IMR-90 (cell line): Measurements from ENCODE around the gene KIAA0319L. TPM values are rescaled to one million over a fixed set of nuclear protein-coding genes. Genes with fewer than 3 reads are reported as not detected.

Source experiments
- ATAC-seq: fragments of 200-7000 bp; cut with Tn5 transposase; 2 replicates; pipeline ENCODE4 v1.9.1; 2020; ENCODE audit warnings: low read depth, mild to moderate bottlenecking, moderate library complexity
- BruUV-seq: library from RNA; stranded (reverse); fragments of 400-500 nt; replicated peaks from 2 replicates; lab custom pipeline; 2021; lab: Mats Ljungman, UMichigan
- CTCF ChIA-PET: fragments of 300-600 bp; formaldehyde crosslinking; extraction: SDS; loops from one replicate; lab custom pipeline; 2021; ENCODE audit warnings: antibody characterized with exemption; lab: Yijun Ruan, JAX
- POLR2A ChIA-PET: fragments of 300-600 bp; sonication (Branson Sonifier 250); formaldehyde crosslinking; loops from one replicate; lab custom pipeline; 2022; ENCODE audit warnings: antibody characterized with exemption; ENCODE audit not compliant: unreplicated experiment; lab: Charles Lee
- DNase-seq: peaks from one replicate; pipeline ENCODE4 v3.0.0; 2013
- H2AFZ ChIP-seq: replicated peaks from 2 replicates; pipeline ENCODE3; 2013; ENCODE audit warnings: low read length, mild to moderate bottlenecking; ENCODE audit not compliant: poor library complexity
- H2AK5ac ChIP-seq: 2 replicates; pipeline ENCODE4 v1.6.1; 2013; ENCODE audit warnings: low read depth, low read length, inconsistent platforms
- H2AK9ac ChIP-seq: replicated peaks from 2 replicates; pipeline ENCODE3; 2013; ENCODE audit warnings: mild to moderate bottlenecking, low read depth, low read length, moderate library complexity; ENCODE audit not compliant: poor library complexity
- H2BK120ac ChIP-seq: 2 replicates; pipeline ENCODE4 v1.6.1; 2013; ENCODE audit warnings: low read depth, low read length, inconsistent platforms
- H2BK15ac ChIP-seq: 3 replicates; pipeline ENCODE4 v1.6.1; 2013; ENCODE audit warnings: low read depth, low read length, inconsistent platforms
- H2BK20ac ChIP-seq: 2 replicates; pipeline ENCODE4 v1.6.1; 2013; ENCODE audit warnings: low read depth, mild to moderate bottlenecking, inconsistent platforms, low read length, moderate library complexity
- H2BK5ac ChIP-seq: 2 replicates; pipeline ENCODE4 v1.6.1; 2013; ENCODE audit warnings: mild to moderate bottlenecking, low read depth, low read length, inconsistent platforms; ENCODE audit not compliant: poor library complexity, severe bottlenecking
- H3K14ac ChIP-seq: replicated peaks from 2 replicates; pipeline ENCODE4 v1.6.1; 2013; ENCODE audit warnings: low read depth, low read length, inconsistent platforms
- H3K18ac ChIP-seq: 2 replicates; pipeline ENCODE4 v1.6.1; 2013; ENCODE audit warnings: low read depth, low read length, control low read depth
- H3K23ac ChIP-seq: 2 replicates; pipeline ENCODE4 v1.6.1; 2013; ENCODE audit warnings: low read depth, low read length, inconsistent platforms
- H3K27ac ChIP-seq: 2 replicates; pipeline ENCODE4 v1.5.1; 2013; ENCODE audit warnings: mild to moderate bottlenecking, control low read depth, low read length; ENCODE audit not compliant: insufficient read depth
- H3K27me3 ChIP-seq: 2 replicates; pipeline ENCODE4 v1.6.1; 2013; ENCODE audit warnings: low read length; ENCODE audit not compliant: control insufficient read depth, insufficient read depth
- H3K36me3 ChIP-seq: 2 replicates; pipeline ENCODE4 v1.6.1; 2013; ENCODE audit warnings: low read length, mixed read lengths; ENCODE audit not compliant: control insufficient read depth, insufficient read depth
- H3K4ac ChIP-seq: 2 replicates; pipeline ENCODE4 v1.6.1; 2013; ENCODE audit warnings: low read depth, low read length, inconsistent platforms
- H3K4me1 ChIP-seq: 2 replicates; pipeline ENCODE4 v1.6.1; 2013; ENCODE audit warnings: low read length, mixed read lengths; ENCODE audit not compliant: control insufficient read depth, insufficient read depth
- H3K4me2 ChIP-seq: 2 replicates; pipeline ENCODE4 v1.6.1; 2013; ENCODE audit warnings: low read depth, mild to moderate bottlenecking, control low read depth, low read length, moderate library complexity
- H3K4me3 ChIP-seq: 2 replicates; pipeline ENCODE4 v1.5.1; 2013; ENCODE audit warnings: low read depth, mild to moderate bottlenecking, control low read depth, low read length, moderate library complexity; ENCODE audit not compliant: insufficient read depth
- H3K56ac ChIP-seq: 2 replicates; pipeline ENCODE4 v1.6.1; 2013; ENCODE audit warnings: low read length, inconsistent platforms; ENCODE audit not compliant: insufficient read depth; ENCODE audit errors: extremely low read depth
- H3K79me1 ChIP-seq, 2 experiments: 2 replicates each; pipeline ENCODE4 v1.6.1; 2013; ENCODE audit warnings: low read length in 2 of 2, inconsistent platforms in 1 of 2, low read depth in 1 of 2
- H3K9ac ChIP-seq: 2 replicates; pipeline ENCODE4 v1.6.1; 2013; ENCODE audit warnings: low read depth, low read length, control low read depth
- H3K9me1 ChIP-seq: 2 replicates; pipeline ENCODE4 v1.6.1; 2013; ENCODE audit warnings: low read length, inconsistent platforms; ENCODE audit not compliant: insufficient read depth
- H3K9me3 ChIP-seq: 2 replicates; pipeline ENCODE4 v1.6.1; 2013; ENCODE audit warnings: low read length; ENCODE audit not compliant: control insufficient read depth, insufficient read depth
- H4K20me1 ChIP-seq: 2 replicates; pipeline ENCODE4 v1.6.1; 2013; ENCODE audit warnings: low read length, inconsistent platforms; ENCODE audit not compliant: insufficient read depth
- H4K5ac ChIP-seq: 2 replicates; pipeline ENCODE4 v1.6.1; 2013; ENCODE audit warnings: mild to moderate bottlenecking, low read depth, low read length, control low read depth
- H4K8ac ChIP-seq, 2 experiments: 2 replicates each; pipeline ENCODE4 v1.6.1; 2013; ENCODE audit warnings: low read depth in 2 of 2, low read length in 2 of 2, control low read depth in 1 of 2, inconsistent platforms in 1 of 2
- H4K91ac ChIP-seq: 2 replicates; pipeline ENCODE4 v1.6.1; 2013; ENCODE audit warnings: low read depth, low read length, inconsistent platforms; ENCODE audit not compliant: insufficient read depth
- RFX5 ChIP-seq: IDR thresholded peaks from 2 replicates; pipeline ENCODE4 v1.8.0; 2012; ENCODE audit warnings: low read depth, mild to moderate bottlenecking, low read length, moderate library complexity
- WGBS, 2 experiments: methylation state at CpG; one replicate each; pipeline versions ENCODE4 v1.1.5 to v1.1.7; 2013; ENCODE audit warnings: missing lambda C conversion rate in 2 of 2; ENCODE audit not compliant: insufficient read length in 1 of 2; ENCODE audit errors: extremely low coverage in 2 of 2; 5-methylcytosine and 5-hydroxymethylcytosine counted together
- dilution Hi-C: fragments of 300-500 bp; cut with HindIII; formaldehyde crosslinking; loops from one replicate; pipeline ENCODE4 v1.14.3; 2018; ENCODE audit warnings: low sequenced_read_pairs; ENCODE audit not compliant: unreplicated experiment
- in situ Hi-C: fragments of 300-500 bp; cut with MboI; formaldehyde crosslinking; loops from 3 replicates; pipeline ENCODE4 v1.14.3; 2019; ENCODE audit warnings: low sequenced_read_pairs, inconsistent platforms, mixed read lengths
- intact Hi-C: fragments of 100-400 bp; cut with micrococcal nuclease; formaldehyde crosslinking; loops from 2 replicates; pipeline ENCODE4 v1.10.0; 2022
- polyA plus RNA-seq, 3 experiments: library from polyadenylated mRNA; depleted of rRNA; stranded (reverse); fragments of >200 nt; gene quantifications; 2 replicates each; pipeline ENCODE4 v1.2.3, GENCODE V29; 2012; ENCODE audit warnings: low replicate concordance in 1 of 3
- total RNA-seq: library from RNA; depleted of rRNA; stranded (reverse); fragments of >200 nt; gene quantifications from 2 replicates; pipeline ENCODE4 v1.2.3, GENCODE V29; 2012

The KIAA0319L gene
- total and polyA plus RNA-seq, 2 of the 4 experiments (the other 2 are of a cell fraction), result 38.0 to 49.8 TPM

GRCh38 chr1:35436078-35436477, 121.1 kb downstream of the KIAA0319L start:
- no peaks in the 10 kb centered on the region; the same call in 1 of the 2 replicates for H3K9me1 ChIP-seq
- TF ChIP-seq RFX5, result no peak
- ChIA-PET POLR2A (no interaction called here), CTCF (no interaction called here)
- H3K9me3 ChIP-seq, result no peaks in the 10 kb centered on the region
- 0 out of 2 replicates have a peak, but pooled peaks cover under 1% of the 10 kb centered on the region for H4K20me1 ChIP-seq
- DNase-seq (no peak), ATAC-seq (no peak)
- H3K4me2 ChIP-seq, result no peak overlapping the region
- no peak overlapping the region for H2AK5ac ChIP-seq
- in situ Hi-C loops, result no loop called here
- no peaks in the 10 kb centered on the region; a peak in 1 of 4 replicates for H3K79me1 ChIP-seq
- H3K27me3 ChIP-seq, result no peaks in the 10 kb centered on the region
- no peak overlapping the region for H2BK5ac ChIP-seq
- no TSS peak for BruUV-seq
- no peak overlapping the region for H3K4me3 ChIP-seq
- no peak overlapping the region for H3K27ac ChIP-seq
- 93% methylated on average over 2 of the region's 10 CpGs; no CpG with 5 or more reads in 1 of the 2 experiments for WGBS, 2 experiments
- peaks cover 65% of the 10 kb centered on the region for H3K36me3 ChIP-seq
- intact Hi-C loops, result no loop called here
- dilution Hi-C loops, result no loop called here
- H4K91ac ChIP-seq, result no peak overlapping the region
- H4K5ac ChIP-seq, result no peak overlapping the region
- no peak overlapping the region for H2BK120ac ChIP-seq
- H3K23ac ChIP-seq, result no peak overlapping the region
- no peak overlapping the region for H2BK15ac ChIP-seq
- no peak overlapping the region for H3K56ac ChIP-seq
- no peak overlapping the region for H3K18ac ChIP-seq
- H4K8ac ChIP-seq, result no peak overlapping the region
- no peaks in the 10 kb centered on the region for H3K4me1 ChIP-seq
- H2AK9ac ChIP-seq, result no peak overlapping the region
- H3K14ac ChIP-seq, result no peak overlapping the region
- H2AFZ ChIP-seq, result no peak overlapping the region
- H2BK20ac ChIP-seq, result no peak overlapping the region
- no peak overlapping the region for H3K9ac ChIP-seq
- H3K4ac ChIP-seq, result no peak overlapping the region
